Endothelial cell of umbilical vein (primary cell): ENCODE data around the gene CELF2. TPM values are rescaled to one million over a fixed set of nuclear protein-coding genes. Genes with fewer than 3 reads are reported as not detected.
A peak's percentile ranks its signal among the peaks of the same experiment; 100 is the strongest.

Experiments
- BruUV-seq: library from RNA; stranded (reverse); fragments of 400-500 nt; replicated peaks from 2 replicates; lab custom pipeline; 2021; lab: Mats Ljungman, UMichigan
- CTCF ChIA-PET: fragments of 300-600, 350-600 bp; sonication (Branson Sonifier 250); formaldehyde crosslinking; loops from one replicate; lab custom pipeline; 2021; ENCODE audit warnings: antibody characterized with exemption, inconsistent platforms; lab: Charles Lee
- POLR2A ChIA-PET: fragments of 300-600, 350-600 bp; sonication (Branson Sonifier 250); formaldehyde crosslinking; loops from one replicate; lab custom pipeline; 2021; ENCODE audit warnings: antibody characterized with exemption, inconsistent platforms; lab: Charles Lee
- DNase-seq: peaks from one replicate; pipeline ENCODE4 v3.0.0-alpha.2; 2011; ENCODE audit warnings: low read depth, low spot score
- FAIRE-seq: peaks from 2 replicates; lab custom pipeline; 2011; peaks lifted over from hg19 to GRCh38; lab: Jason Lieb, UNC
- H2AFZ ChIP-seq: 2 replicates; pipeline ENCODE4 v1.6.0; 2012; ENCODE audit warnings: low read depth, low read length, control low read depth, inconsistent platforms
- H3K27ac ChIP-seq: 2 replicates; pipeline ENCODE4 v1.5.1; 2011; ENCODE audit warnings: low read depth, mild to moderate bottlenecking, control low read depth, low read length, moderate library complexity; ENCODE audit not compliant: insufficient read depth
- H3K27me3 ChIP-seq, 2 experiments: 2 replicates each; pipeline versions ENCODE4 v1.6.0 to v1.6.1; 2011; ENCODE audit warnings: low read length in 2 of 2, mixed read lengths in 1 of 2; ENCODE audit not compliant: control insufficient read depth in 2 of 2, insufficient read depth in 2 of 2
- H3K36me3 ChIP-seq, 2 experiments: 2 replicates in 1 of 2; 3 replicates in 1 of 2; pipeline ENCODE4 v1.5.1; 2011; ENCODE audit warnings: low read length in 2 of 2, mild to moderate bottlenecking in 1 of 2, moderate library complexity in 1 of 2; ENCODE audit not compliant: control insufficient read depth in 2 of 2, insufficient read depth in 2 of 2; ENCODE audit errors: extremely low read depth in 1 of 2
- H3K4me1 ChIP-seq: 3 replicates; pipeline ENCODE4 v1.5.1; 2011; ENCODE audit warnings: mild to moderate bottlenecking, low read length; ENCODE audit not compliant: control insufficient read depth, insufficient read depth; ENCODE audit errors: extremely low read depth
- H3K4me2 ChIP-seq: 2 replicates; pipeline ENCODE4 v1.6.1; 2011; ENCODE audit warnings: low read length, control low read depth, mixed read lengths; ENCODE audit not compliant: insufficient read depth
- H3K4me3 ChIP-seq, 3 experiments: fragments of 200-600 bp in 1 of 3; sonication (generic), shearing (Covaris generic) in 1 of 3; replicated peaks in 1 of 3; 2 replicates each; pipeline ENCODE4 v1.5.1; 2011 to 2016; ENCODE audit warnings: control low read depth in 3 of 3, low read length in 3 of 3, mild to moderate bottlenecking in 2 of 3, inconsistent platforms in 1 of 3, low read depth in 1 of 3, moderate library complexity in 1 of 3; ENCODE audit not compliant: insufficient read depth in 1 of 3
- H3K79me2 ChIP-seq: 2 replicates; pipeline ENCODE4 v1.6.0; 2012; ENCODE audit warnings: low read length, inconsistent platforms; ENCODE audit not compliant: control insufficient read depth, insufficient read depth
- H3K9ac ChIP-seq: replicated peaks from 2 replicates; pipeline ENCODE3; 2011; ENCODE audit warnings: low read length, control low read depth; ENCODE audit not compliant: insufficient read depth; ENCODE audit errors: extremely low read depth
- H3K9me1 ChIP-seq: replicated peaks from 3 replicates; pipeline ENCODE4 v1.6.0; 2011; ENCODE audit warnings: mild to moderate bottlenecking, low read length; ENCODE audit not compliant: control insufficient read depth, insufficient read depth; ENCODE audit errors: extremely low read depth
- H3K9me3 ChIP-seq: replicated peaks from 2 replicates; pipeline ENCODE4 v1.5.1; 2012; ENCODE audit warnings: low read length, inconsistent platforms; ENCODE audit not compliant: control insufficient read depth, insufficient read depth
- H4K20me1 ChIP-seq: replicated peaks from 2 replicates; pipeline ENCODE3; 2011; ENCODE audit warnings: mild to moderate bottlenecking, low read length; ENCODE audit not compliant: control insufficient read depth, insufficient read depth; ENCODE audit errors: extremely low read depth
- CTCF ChIP-seq, 2 donors: IDR thresholded peaks; 1 replicate in 1 of 2; 2 replicates in 1 of 2; pipeline ENCODE4 v1.5.1; 2011; ENCODE audit warnings: low read length in 2 of 2, mild to moderate bottlenecking in 2 of 2, moderate library complexity in 2 of 2, control low read depth in 1 of 2, inconsistent platforms in 1 of 2, low read depth in 1 of 2; ENCODE audit not compliant: insufficient read depth in 1 of 2; ENCODE audit errors: extremely low read depth in 1 of 2
- EZH2 ChIP-seq: IDR thresholded peaks from 2 replicates; pipeline ENCODE4 v1.6.1; 2012; ENCODE audit warnings: borderline replicate concordance, low read depth, mild to moderate bottlenecking, moderate library complexity, low read length, inconsistent platforms; ENCODE audit not compliant: severe bottlenecking
- FOS ChIP-seq: IDR thresholded peaks from 2 replicates; pipeline ENCODE4 v1.6.1; 2011; ENCODE audit warnings: mild to moderate bottlenecking, low read length, moderate library complexity, borderline replicate concordance; ENCODE audit not compliant: insufficient read depth
- GATA2 ChIP-seq: IDR thresholded peaks from 2 replicates; pipeline ENCODE4 v1.7.0; 2011; ENCODE audit warnings: low read depth, mild to moderate bottlenecking, moderate library complexity, mixed read lengths, low read length; ENCODE audit not compliant: insufficient read length, insufficient read depth
- JUN ChIP-seq: IDR thresholded peaks from 2 replicates; pipeline ENCODE4 v1.6.1; 2011; ENCODE audit warnings: borderline replicate concordance, low read depth; ENCODE audit not compliant: insufficient read length, insufficient read depth
- MAX ChIP-seq: IDR thresholded peaks from 2 replicates; pipeline ENCODE4 v1.6.1; 2011; ENCODE audit not compliant: insufficient read depth, insufficient read length
- MYC ChIP-seq: IDR thresholded peaks from one replicate; pipeline ENCODE4 v1.6.1; 2011; ENCODE audit warnings: mild to moderate bottlenecking, low read depth, low read length
- POLR2A ChIP-seq: IDR thresholded peaks from 2 replicates; pipeline ENCODE4 v1.6.1; 2012; ENCODE audit warnings: low read depth, mild to moderate bottlenecking, control low read depth, low read length
- POLR2AphosphoS5 ChIP-seq: IDR thresholded peaks from 2 replicates; pipeline ENCODE4 v1.6.1; 2012; ENCODE audit warnings: low read depth, mild to moderate bottlenecking, control low read depth, low read length, moderate library complexity; ENCODE audit not compliant: insufficient read depth
- dilution Hi-C: fragments of 300-500 bp; cut with MboI; formaldehyde crosslinking; loops from one replicate; pipeline ENCODE4 v1.15.0; 2019; ENCODE audit warnings: low sequenced_read_pairs; ENCODE audit not compliant: extremely low pct_ligation_motif_present
- intact Hi-C: fragments of 100-400 bp; cut with micrococcal nuclease; formaldehyde crosslinking; loops from one replicate; pipeline ENCODE4 v1.10.0; 2022
- polyA plus RNA-seq, 4 experiments: library from polyadenylated mRNA; depleted of rRNA in 3 of 4; stranded (reverse) in 3 of 4; unstranded in 1 of 4; fragments of >200 nt; gene quantifications; 2 replicates each; pipeline versions ENCODE4 v1.2.1 to v1.2.3, GENCODE V29; 2011 to 2012; ENCODE audit warnings: missing spikeins in 1 of 4
- total RNA-seq: library from RNA; stranded (reverse); gene quantifications from 2 replicates; pipeline ENCODE4 v1.2.3, GENCODE V29; 2021

CELF2 gene
- total and polyA plus RNA-seq, 2 donors (not counting 3 experiments of a cell fraction or from before 2014, with no cell fraction given) = 21.6 to 42.6 TPM

DNA sequence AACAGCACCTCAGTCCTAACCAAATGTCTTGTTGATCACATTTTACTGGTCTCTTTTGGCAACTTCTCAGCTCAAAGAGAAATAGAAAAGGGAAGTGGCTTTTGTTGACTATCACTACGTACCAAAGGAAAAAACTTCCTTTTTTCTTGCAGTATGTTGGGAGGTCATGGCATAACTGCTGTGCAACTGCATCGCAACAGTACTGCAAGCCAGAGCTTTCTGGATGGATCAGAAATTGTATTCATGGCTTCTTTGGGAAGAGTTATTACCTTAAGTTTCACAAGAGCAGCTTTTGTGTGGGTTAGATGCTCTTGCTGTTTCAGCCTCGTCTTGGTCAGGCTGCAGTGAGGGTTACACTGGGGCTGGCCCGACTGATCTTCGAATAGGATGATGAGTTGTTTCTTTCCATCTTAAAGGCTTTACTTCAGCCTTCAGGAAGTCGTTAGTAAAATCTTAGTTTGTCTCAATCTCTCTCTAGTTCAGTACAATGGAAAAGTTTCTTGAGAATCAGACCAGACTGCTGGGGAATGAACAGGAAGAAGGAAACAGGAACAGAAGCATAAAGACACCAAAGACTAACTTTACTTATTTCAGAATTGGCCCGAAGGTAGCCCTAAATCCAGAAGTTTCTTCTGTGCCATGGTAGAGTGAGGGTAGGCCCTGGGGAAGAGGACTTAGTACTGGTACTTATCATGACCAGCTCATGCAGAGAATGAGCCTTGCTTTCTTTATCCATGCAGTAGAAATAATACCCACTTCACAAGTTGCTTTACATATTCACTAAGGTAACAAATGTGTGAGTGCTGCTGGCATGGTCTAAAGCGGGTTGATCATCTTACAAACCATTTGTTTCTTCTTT lies 153.6 kb downstream of the CELF2 start:
- intact Hi-C loops = no loop called here
- TF ChIP-seq FOS (no peak), EZH2 (no peak)
- H3K27ac ChIP-seq = no peak overlapping the region
- no TSS peak for BruUV-seq
- H3K9ac ChIP-seq = no peak overlapping the region
- H3K36me3 ChIP-seq = no peaks in the 10 kb centered on the region
- POLR2A ChIA-PET = no interaction called here
- DNase-seq (peak; percentile 47), FAIRE-seq (peak; percentile 65)
- no peaks in the 10 kb centered on the region for H3K9me3 ChIP-seq
- H3K4me2 ChIP-seq = no peak overlapping the region
- H3K4me1 ChIP-seq = no peaks in the 10 kb centered on the region
- dilution Hi-C loops = no loop called here
- H3K4me3 ChIP-seq = no peak overlapping the region
- no peaks in the 10 kb centered on the region for H3K9me1 ChIP-seq
- no peaks in the 10 kb centered on the region for H4K20me1 ChIP-seq
- H3K79me2 ChIP-seq = no peaks in the 10 kb centered on the region
- no peaks in the 10 kb centered on the region for H3K27me3 ChIP-seq
- H2AFZ ChIP-seq = no peak overlapping the region
- CTCF ChIA-PET = interaction anchor here (1.2 kb wide), 1 partner anchor 8 kb away, joined by 3 read pairs; no protein-coding TSS in a partner anchor

GRCh38 chr10:11173042-11173441 lies 155.4 kb downstream of the CELF2 start:
- TF ChIP-seq JUN (no peak), FOS (no peak), CTCF (IDR thresholded peaks at IDR 0.05; ENCODE audit: extremely low read depth in 1 of 2, insufficient read depth in 1 of 2, low read depth in 1 of 2, low read length in 2 of 2) (no peak), EZH2 (no peak), POLR2A (no peak), POLR2AphosphoS5 (no peak), GATA2 (no peak), MYC (no peak), MAX (no peak)
- Histone ChIP-seq H4K20me1 (no peaks in the 10 kb centered on the region), H3K9me1 (no peaks in the 10 kb centered on the region), H3K27me3 (no peaks in the 10 kb centered on the region), H3K4me1 (no peaks in the 10 kb centered on the region), H3K27ac (no peak overlapping the region), H2AFZ (no peak overlapping the region), H3K4me3 (no peak overlapping the region), H3K79me2 (no peaks in the 10 kb centered on the region), H3K4me2 (no peak overlapping the region), H3K9ac (no peak overlapping the region), H3K36me3 (no peaks in the 10 kb centered on the region), H3K9me3 (no peaks in the 10 kb centered on the region)
- BruUV-seq = no TSS peak
- intact Hi-C loops = no loop called here
- ChIA-PET POLR2A (no interaction called here), CTCF (interaction anchor here (1.0 kb wide), 1 partner anchor 97 kb away, joined by 3 read pairs; no protein-coding TSS in a partner anchor)
- FAIRE-seq = no peak
- dilution Hi-C loops = no loop called here
- no peak for DNase-seq
